Adrenal gland (tissue), 12 donors: ENCODE results near the gene RBPMS2. TPM values are rescaled to one million over a fixed set of nuclear protein-coding genes. Genes with fewer than 3 reads are reported as not detected.

ENCODE experiments used
- DNase-seq, 7 donors: peaks; one replicate each; pipeline ENCODE4 v3.0.0-alpha.2; 2019 to 2020
- H3K27ac ChIP-seq, 5 donors: fragments of 200-600 bp; sonication (generic) in 4 of 5; 1 replicate in 3 of 5; 2 replicates in 2 of 5; pipeline versions ENCODE4 v1.5.1 to v1.8.0; 2016 to 2020; ENCODE audit warnings: mild to moderate bottlenecking in 1 of 5
- H3K27me3 ChIP-seq: fragments of 200-600 bp; 2 replicates; pipeline ENCODE4 v1.8.0; 2021
- H3K36me3 ChIP-seq, 2 donors: fragments of 200-600 bp; replicated peaks in 1 of 2; 1 replicate in 1 of 2; 2 replicates in 1 of 2; pipeline versions ENCODE4 v1.5.1 to v1.8.0; 2018 to 2022
- H3K4me1 ChIP-seq, 2 donors: fragments of 200-600 bp; replicated peaks in 1 of 2; 1 replicate in 1 of 2; 2 replicates in 1 of 2; pipeline versions ENCODE4 v1.5.1 to v1.8.0; 2018 to 2021
- H3K4me3 ChIP-seq, 4 donors: fragments of 200-600 bp; sonication (generic) in 3 of 4; one replicate each; pipeline ENCODE4 v1.5.1; 2016 to 2018
- H3K9me3 ChIP-seq, 3 donors: fragments of 200-600 bp; sonication (generic) in 1 of 3; replicated peaks in 1 of 3; 1 replicate in 2 of 3; 2 replicates in 1 of 3; pipeline versions ENCODE4 v1.5.1 to v1.8.0; 2016 to 2021
- POLR2A ChIP-seq, 2 donors: fragments of 450-650 bp; IDR thresholded peaks; one replicate each; pipeline ENCODE4 v1.6.1; 2017; ENCODE audit warnings: antibody characterized with exemption in 2 of 2, mild to moderate bottlenecking in 2 of 2, moderate library complexity in 1 of 2
- WGBS, 4 donors: extraction: QIAGEN DNeasy Blood & Tissue Kit in 2 of 4; methylation state at CpG; one replicate each; pipeline versions ENCODE4 v1.1.5 to v1.1.7; 2013 to 2017; 5-methylcytosine and 5-hydroxymethylcytosine counted together
- intact Hi-C, 2 donors: fragments of 100-400 bp; cut with DNase I; formaldehyde crosslinking; loops; one replicate each; pipeline versions ENCODE4 v1.14.1 to v1.15.0; 2022 to 2023
- polyA plus RNA-seq, 3 donors: library from polyadenylated mRNA; stranded (reverse); fragments of 200-250 nt in 2 of 3; fragments of 350-450 nt in 1 of 3; fragmentation: Illumina TruSeq in 1 of 3; extraction: RNeasy Lipid Tissue Mini Kit (QIAGEN cat#74804) in 1 of 3; gene quantifications; one replicate each; pipeline ENCODE4 v1.2.3, GENCODE V29; 2013 to 2014
- total RNA-seq, 9 donors: library from RNA; depleted of rRNA in 4 of 9; stranded (reverse); fragments of >200 nt in 4 of 9; fragments of 120-200 nt in 1 of 9; fragmentation: NEBNext Ultra II Directional in 1 of 9; extraction: Animal tissue kit (Norgen Biotek cat#: 25700) in 1 of 9; gene quantifications; one replicate each; pipeline versions ENCODE4 v1.1.0 to v1.2.4, GENCODE V29; 2013 to 2023
- TF ChIP-seq, protein P1 (sequence below), 6 experiments: fragments of 450-650 bp in 4 of 6; fragments of 200-600 bp in 2 of 6; sonication (generic) in 1 of 6; IDR thresholded peaks; 1 replicate in 5 of 6; 2 replicates in 1 of 6; pipeline versions ENCODE4 v1.5.1 to v1.8.0; 2016 to 2021; ENCODE audit warnings: antibody characterized with exemption in 6 of 6, mild to moderate bottlenecking in 2 of 6, moderate library complexity in 1 of 6
- donor health status: healthy with polysubstance abuse.
- donor health status: Bipolar disorder and iron deficiency.
- donor health status: DM: yes; HTN: yes; CAD: no.
- donor health status: DM: no; HTN: no; CAD: no.
- donor health status: DM: no; HTN: no; CAD: no.
- donor health status: DM: yes; HTN: yes; CAD: no.

Gene RBPMS2
- total and polyA plus RNA-seq, 12 donors: 0.39 to 6.3 (median 4.0) TPM; not detected in 1

DNA sequence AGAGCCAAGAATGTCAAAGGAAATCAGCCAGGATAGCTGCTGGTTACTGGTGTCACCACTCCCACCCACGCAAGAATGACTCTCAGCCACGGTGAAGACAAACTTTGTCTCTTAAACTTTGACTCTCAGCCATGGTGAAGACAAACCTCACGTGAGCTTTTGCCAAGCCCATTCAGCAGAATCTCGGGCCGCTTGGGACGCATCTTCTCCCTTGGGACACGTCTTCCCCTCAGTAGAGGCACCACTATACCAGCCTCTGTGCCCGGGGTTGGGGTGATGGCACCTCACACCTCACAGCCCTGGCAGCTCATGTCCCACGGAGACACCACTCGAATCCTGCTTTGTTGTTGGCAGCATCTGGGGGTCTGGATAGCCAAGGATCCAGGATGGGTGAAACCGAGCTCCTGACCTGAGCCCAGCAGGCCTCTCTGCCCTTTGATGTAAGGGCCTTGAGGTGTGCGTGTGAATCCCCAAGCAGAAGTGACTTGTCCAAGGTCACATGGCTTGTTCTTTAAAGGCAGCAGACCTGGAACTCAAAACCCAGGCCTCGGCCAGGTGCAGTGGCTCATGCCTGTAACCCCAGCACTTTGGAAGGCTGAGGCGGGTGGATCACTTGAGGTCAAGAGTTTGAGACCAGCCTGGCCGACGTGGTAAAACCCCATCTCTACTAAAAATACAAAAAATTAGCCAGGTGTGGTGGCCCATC lies 21.8 kb downstream of the RBPMS2 start:
- Histone ChIP-seq H3K27me3 (no peaks in the 10 kb centered on the region), H3K27ac (no peak overlapping the region), H3K36me3 (no peaks in the 10 kb centered on the region), H3K9me3 (no peaks in the 10 kb centered on the region), H3K4me3 (no peak overlapping the region), H3K4me1 (peaks cover 4 to 8% of the 10 kb centered on the region in 2 donors)
- intact Hi-C loops: no loop called here
- TF ChIP-seq POLR2A (IDR thresholded peaks at IDR 0.05): no peak
- TF ChIP-seq, protein P1, sequence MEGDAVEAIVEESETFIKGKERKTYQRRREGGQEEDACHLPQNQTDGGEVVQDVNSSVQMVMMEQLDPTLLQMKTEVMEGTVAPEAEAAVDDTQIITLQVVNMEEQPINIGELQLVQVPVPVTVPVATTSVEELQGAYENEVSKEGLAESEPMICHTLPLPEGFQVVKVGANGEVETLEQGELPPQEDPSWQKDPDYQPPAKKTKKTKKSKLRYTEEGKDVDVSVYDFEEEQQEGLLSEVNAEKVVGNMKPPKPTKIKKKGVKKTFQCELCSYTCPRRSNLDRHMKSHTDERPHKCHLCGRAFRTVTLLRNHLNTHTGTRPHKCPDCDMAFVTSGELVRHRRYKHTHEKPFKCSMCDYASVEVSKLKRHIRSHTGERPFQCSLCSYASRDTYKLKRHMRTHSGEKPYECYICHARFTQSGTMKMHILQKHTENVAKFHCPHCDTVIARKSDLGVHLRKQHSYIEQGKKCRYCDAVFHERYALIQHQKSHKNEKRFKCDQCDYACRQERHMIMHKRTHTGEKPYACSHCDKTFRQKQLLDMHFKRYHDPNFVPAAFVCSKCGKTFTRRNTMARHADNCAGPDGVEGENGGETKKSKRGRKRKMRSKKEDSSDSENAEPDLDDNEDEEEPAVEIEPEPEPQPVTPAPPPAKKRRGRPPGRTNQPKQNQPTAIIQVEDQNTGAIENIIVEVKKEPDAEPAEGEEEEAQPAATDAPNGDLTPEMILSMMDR (IDR thresholded peaks at IDR 0.05): no peak
- 88 to 91% (median 90%) methylated on average over 13 to 16 of the region's 16 CpGs for WGBS, 4 donors
- no peak for DNase-seq

DNA sequence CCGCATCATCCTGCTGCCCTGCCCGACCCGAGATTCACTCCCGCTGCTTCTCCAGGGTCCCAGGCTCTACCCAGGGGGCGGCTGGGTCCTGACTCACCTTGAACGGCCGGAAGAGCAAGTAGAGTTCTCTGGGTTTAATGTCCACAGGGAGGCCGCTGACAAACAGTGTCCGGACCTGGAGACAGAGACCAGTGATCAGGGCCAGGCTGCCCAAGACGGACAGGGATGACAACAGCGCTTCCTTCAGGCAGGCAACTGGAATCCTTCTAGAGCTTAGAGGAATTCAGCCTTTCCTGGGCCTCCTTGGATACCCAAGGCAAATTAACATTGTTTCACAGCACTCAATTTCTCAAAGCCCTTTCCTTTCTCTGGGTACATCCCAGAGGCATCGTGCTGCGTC lies 23.9 kb downstream of the RBPMS2 start:
- intact Hi-C loops: no loop called here
- Histone ChIP-seq H3K4me1 (peaks cover 4 to 8% of the 10 kb centered on the region in 2 donors), H3K36me3 (no peaks in the 10 kb centered on the region), H3K27me3 (no peaks in the 10 kb centered on the region), H3K4me3 (no peak overlapping the region), H3K9me3 (no peaks in the 10 kb centered on the region), H3K27ac (no peak overlapping the region)
- no peak for DNase-seq
- TF ChIP-seq, protein P1 (IDR thresholded peaks at IDR 0.05): no peak
- TF ChIP-seq POLR2A (IDR thresholded peaks at IDR 0.05): no peak
- 90 to 94% (median 94%) methylated on average over 9 to 13 of the region's 13 CpGs for WGBS, 4 donors

DNA sequence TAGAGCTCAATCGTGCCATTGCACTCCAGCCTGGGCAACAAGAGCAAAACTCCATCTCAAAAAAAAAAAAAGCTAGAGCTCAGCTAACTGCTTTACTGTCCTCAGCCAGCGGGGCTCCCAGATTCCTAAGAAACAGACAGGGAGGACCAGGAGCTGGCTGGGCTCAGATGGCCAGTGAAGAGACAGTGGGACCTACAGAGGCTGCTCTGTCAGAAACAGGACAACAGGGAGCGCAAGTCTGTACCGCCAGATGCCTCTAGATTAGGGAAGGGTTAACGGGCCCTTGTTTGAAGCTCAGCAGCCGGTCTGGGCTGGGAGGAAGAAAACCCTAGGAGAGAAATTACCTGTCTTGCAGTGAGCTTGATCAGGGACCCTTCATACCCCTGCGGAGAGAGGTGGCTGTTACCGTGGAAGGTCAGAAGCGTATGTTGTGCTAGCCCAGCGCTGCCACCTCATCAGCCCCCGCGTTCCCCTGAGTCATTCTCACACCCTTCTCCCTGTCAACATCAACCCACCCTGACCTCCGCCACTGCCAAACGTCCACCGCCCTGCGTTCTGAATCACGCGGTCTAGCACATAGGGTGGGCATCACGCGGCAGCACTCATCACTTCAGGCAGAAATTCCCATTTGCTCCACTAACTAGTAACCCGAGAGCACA lies 25.3 kb downstream of the RBPMS2 start:
- Histone ChIP-seq H3K27ac (no peak overlapping the region), H3K4me1 (peaks cover 4 to 8% of the 10 kb centered on the region in 2 donors), H3K9me3 (no peaks in the 10 kb centered on the region), H3K27me3 (no peaks in the 10 kb centered on the region), H3K4me3 (no peak overlapping the region), H3K36me3 (no peaks in the 10 kb centered on the region)
- TF ChIP-seq POLR2A (IDR thresholded peaks at IDR 0.05): no peak
- DNase-seq: no peak
- 80 to 87% (median 86%) methylated on average over 21 of the region's 21 CpGs for WGBS, 4 donors
- intact Hi-C loops: no loop called here

DNA sequence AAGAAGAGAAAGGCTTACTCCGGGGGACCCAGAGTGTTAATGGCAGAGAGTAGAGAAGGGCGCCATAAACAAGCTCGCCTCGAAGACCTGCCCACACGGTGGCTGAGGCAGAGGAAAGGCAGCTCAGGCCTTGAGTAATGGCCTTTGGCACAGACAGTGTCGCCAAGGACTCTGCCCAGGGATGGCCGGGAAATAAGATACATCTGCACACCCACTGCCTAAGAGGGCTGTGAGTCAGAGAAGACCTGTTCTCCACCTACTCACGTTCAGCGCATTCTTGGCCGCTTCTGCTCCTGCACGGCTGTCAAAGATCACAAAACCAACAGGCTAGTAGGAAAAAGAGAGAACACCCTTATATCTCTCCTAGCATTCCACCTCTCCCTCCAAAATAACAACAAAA lies 26.2 kb downstream of the RBPMS2 start:
- peak; percentile 50 to 90 (median 87) for DNase-seq
- 50 to 57% (median 52%) methylated on average over 10 to 11 of the region's 11 CpGs for WGBS, 4 donors
- H3K27ac ChIP-seq: no peak overlapping the region
- peaks cover 4 to 8% of the 10 kb centered on the region in 2 donors for H3K4me1 ChIP-seq
- H3K9me3 ChIP-seq: no peaks in the 10 kb centered on the region
- intact Hi-C loops: no loop called here
- no peak for TF ChIP-seq POLR2A (IDR thresholded peaks at IDR 0.05)
- TF ChIP-seq, protein P1 (IDR thresholded peaks at IDR 0.05): no peak
- H3K27me3 ChIP-seq: no peaks in the 10 kb centered on the region
- no peak overlapping the region for H3K4me3 ChIP-seq
- no peaks in the 10 kb centered on the region for H3K36me3 ChIP-seq
